ENCODE measurements around the gene CHSY1. TPM values are rescaled to one million over a fixed set of nuclear protein-coding genes. Genes with fewer than 3 reads are reported as not detected.

CHSY1 gene
- total and polyA plus RNA-seq, 2 of the 13 experiments (the other 11 are each of a cell fraction or from before 2014, with no cell fraction given): 13.3 to 13.7 TPM

GRCh38 chr15:101159096-101159935, 92.5 kb downstream of the CHSY1 start:
- intact Hi-C loops (cut with micrococcal nuclease; ENCODE audit: unreplicated experiment): no loop called here
- Histone ChIP-seq H3K9ac (ENCODE audit: insufficient read depth, low read depth, low read length) (no peak overlapping the region), H3K79me2 (ENCODE audit: insufficient read depth, low read length) (no peaks in the 10 kb centered on the region), H3K4me2 (ENCODE audit: low read depth, low read length) (no peak overlapping the region), H3K4me1 (ENCODE audit: insufficient read depth, low read length) (no peaks in the 10 kb centered on the region), H4K20me1 (ENCODE audit: insufficient read depth, low read length) (no peaks in the 10 kb centered on the region), H3K9me3 (ENCODE audit: low read length) (peaks cover 5% of the 10 kb centered on the region), H3K27me3 (ENCODE audit: control insufficient read depth in 1 of 2, insufficient read depth in 2 of 2, low read length in 2 of 2) (peaks cover 0 to 6% of the 10 kb centered on the region in 2 experiments; a peak in 1 of 5 replicates), H3K4me3 (replicated peaks in 1 of 3; ENCODE audit: insufficient read depth in 1 of 3, low read depth in 2 of 3, low read length in 3 of 3) (no peak overlapping the region), H2AFZ (ENCODE audit: low read length) (no peak overlapping the region), H3K36me3 (replicated peaks in 1 of 2; ENCODE audit: control insufficient read depth in 1 of 2, insufficient read depth in 2 of 2, low read length in 2 of 2) (no peaks in the 10 kb centered on the region), H3K27ac (ENCODE audit: extremely low read length, insufficient read depth, low read length) (no peak overlapping the region)
- 34% methylated on average over 13 of the region's 15 CpGs for WGBS (ENCODE audit: low lambda C conversion rate)
- FAIRE-seq (no peak), DNase-seq (ENCODE audit: low spot score) (no peak), ATAC-seq (no peak)
- POLR2A ChIA-PET: interaction anchor here (0.6 kb wide), 1 partner anchor 93 kb away, joined by 3 read pairs; the partner anchor contains the start of gene CHSY1
- no TSS peak for BruUV-seq (replicated peaks)
- CTCF ChIA-PET (ENCODE audit: low intra/inter-chr PET ratio, low total read pairs): no interaction called here
- in situ Hi-C loops (cut with HindIII; ENCODE audit: extremely low pct_ligation_motif_present, low pct_unique_long_range_greater_than_20kb): no loop called here
- no peak for TF ChIP-seq HDAC2 (CRISPR knock-in tag; IDR thresholded peaks at IDR 0.05)
- TF ChIP-seq ZNF83 (CRISPR knock-in tag; IDR thresholded peaks at IDR 0.05; ENCODE audit: borderline replicate concordance): no peak
- no peak for TF ChIP-seq HMGXB4 (CRISPR knock-in tag; IDR thresholded peaks at IDR 0.05; ENCODE audit: borderline replicate concordance in 1 of 2, low read depth in 1 of 2)
- no peak for TF ChIP-seq IKZF1 (IDR thresholded peaks at IDR 0.05)
- TF ChIP-seq PRDM10 (CRISPR knock-in tag; IDR thresholded peaks at IDR 0.05; ENCODE audit: low read depth): no peak
- TF ChIP-seq STAT5B (CRISPR knock-in tag; IDR thresholded peaks at IDR 0.05): no peak
- TF ChIP-seq NFYC (CRISPR knock-in tag; IDR thresholded peaks at IDR 0.05): no peak
- no peak for TF ChIP-seq ARNT (IDR thresholded peaks at IDR 0.05)
- TF ChIP-seq ZNF564 (CRISPR knock-in tag; IDR thresholded peaks at IDR 0.05): no peak
- TF ChIP-seq KDM6A (CRISPR knock-in tag; IDR thresholded peaks at IDR 0.05; ENCODE audit: low read depth): no peak
- no peak for TF ChIP-seq TMF1 (CRISPR knock-in tag; IDR thresholded peaks at IDR 0.05; ENCODE audit: low read depth)
- no peak for TF ChIP-seq ZNF782 (CRISPR knock-in tag; IDR thresholded peaks at IDR 0.05; ENCODE audit: borderline replicate concordance)
- TF ChIP-seq ZFP36 (IDR thresholded peaks at IDR 0.05; ENCODE audit: borderline replicate concordance, low read depth, low read length, partially characterized antibody): no peak
- TF ChIP-seq ZNF574 (CRISPR knock-in tag; IDR thresholded peaks at IDR 0.05): no peak

Data from HepG2 (cell line).